Adrenal gland (tissue), 5 donors: ENCODE measurements around the gene C1QTNF5.

ENCODE experiments used
- CTCF ChIP-seq, 6 experiments: fragments of 450-650 bp in 4 of 6; fragments of 200-600 bp in 2 of 6; sonication (generic) in 1 of 6; IDR thresholded peaks; 1 replicate in 5 of 6; 2 replicates in 1 of 6; pipeline versions ENCODE4 v1.5.1 to v1.8.0; 2016 to 2021; ENCODE audit warnings: antibody characterized with exemption in 6 of 6, mild to moderate bottlenecking in 2 of 6, moderate library complexity in 1 of 6
- POLR2A ChIP-seq, 2 donors: fragments of 450-650 bp; IDR thresholded peaks; one replicate each; pipeline ENCODE4 v1.6.1; 2017; ENCODE audit warnings: antibody characterized with exemption in 2 of 2, mild to moderate bottlenecking in 2 of 2, moderate library complexity in 1 of 2
- donor health status: DM: no; HTN: no; CAD: no.

GRCh38 chr11:119336744-119337469 lies 3.8 kb downstream of the C1QTNF5 start:
- TF ChIP-seq CTCF (IDR thresholded peaks at IDR 0.05) = no peak
- TF ChIP-seq POLR2A (IDR thresholded peaks at IDR 0.05) = no peak
